GM23338 (cell line): ENCODE measurements around the gene PGP.

Experiments
- CREB1 ChIP-seq: fragments of 250-450 bp; sonication (Bioruptor Pico); IDR thresholded peaks from 2 replicates; pipeline ENCODE4 v1.5.0; 2020; ENCODE audit warnings: low read depth, mild to moderate bottlenecking, moderate library complexity
- CTCF ChIP-seq, 2 experiments: fragments of 200-600 bp in 1 of 2; sonication (generic) in 1 of 2; conservative IDR thresholded peaks; 2 replicates each; pipeline versions ENCODE4 v1.5.1 to v1.6.1; 2016 to 2017; ENCODE audit warnings: antibody characterized with exemption in 2 of 2, low read depth in 2 of 2, mild to moderate bottlenecking in 2 of 2, moderate library complexity in 1 of 2
- EZH2 ChIP-seq: fragments of 200-600 bp; sonication (generic); IDR thresholded peaks from one replicate; pipeline ENCODE4 v1.8.0; 2017; ENCODE audit warnings: antibody characterized with exemption, mild to moderate bottlenecking, low read depth; ENCODE audit not compliant: unreplicated experiment
- EZH2phosphoT487 ChIP-seq: fragments of 200-600 bp; sonication (generic); IDR thresholded peaks from one replicate; pipeline ENCODE4 v1.8.1; 2018; ENCODE audit warnings: antibody characterized with exemption; ENCODE audit not compliant: unreplicated experiment
- JUNB ChIP-seq: IDR thresholded peaks from one replicate; pipeline ENCODE4 v1.6.1; 2016; ENCODE audit warnings: antibody characterized with exemption; ENCODE audit not compliant: unreplicated experiment
- POLR2AphosphoS5 ChIP-seq: IDR thresholded peaks from 2 replicates; pipeline ENCODE4 v1.6.1; 2016; ENCODE audit warnings: antibody characterized with exemption, low read depth
- STAT1 ChIP-seq: IDR thresholded peaks from one replicate; pipeline ENCODE4 v1.6.1; 2016; ENCODE audit warnings: antibody characterized with exemption; ENCODE audit not compliant: unreplicated experiment
- ZNF114 ChIP-seq: fragments of 250-450 bp; sonication (Bioruptor Pico); IDR thresholded peaks from 2 replicates; pipeline ENCODE4 v1.5.0; 2020; ENCODE audit warnings: mild to moderate bottlenecking, moderate library complexity
- ZNF331 ChIP-seq: fragments of 250-450 bp; sonication (Bioruptor Pico); IDR thresholded peaks from 2 replicates; pipeline ENCODE4 v1.5.0; 2020; ENCODE audit warnings: low read depth, mild to moderate bottlenecking, moderate library complexity
- TF ChIP-seq, protein P1 (sequence below): IDR thresholded peaks from one replicate; pipeline ENCODE4 v1.6.1; 2018; ENCODE audit warnings: antibody characterized with exemption; ENCODE audit not compliant: unreplicated experiment
- TF ChIP-seq, protein P2 (sequence below): IDR thresholded peaks from 2 replicates; pipeline ENCODE4 v1.6.1; 2016; ENCODE audit warnings: antibody characterized with exemption

- TF ChIP-seq POLR2AphosphoS5 (no peak), CTCF (conservative IDR thresholded peaks at IDR 0.05; ENCODE audit: low read depth in 2 of 2) (peak; percentile 64 to 96), EZH2phosphoT487 (no peak), EZH2 (no peak), STAT1 (no peak), ZNF114 (CRISPR knock-in tag) (no peak), JUNB (no peak), CREB1 (0 out of 2 replicates have a peak, but pooled peaks have one; percentile 5), ZNF331 (no peak)
- TF ChIP-seq, protein P1, sequence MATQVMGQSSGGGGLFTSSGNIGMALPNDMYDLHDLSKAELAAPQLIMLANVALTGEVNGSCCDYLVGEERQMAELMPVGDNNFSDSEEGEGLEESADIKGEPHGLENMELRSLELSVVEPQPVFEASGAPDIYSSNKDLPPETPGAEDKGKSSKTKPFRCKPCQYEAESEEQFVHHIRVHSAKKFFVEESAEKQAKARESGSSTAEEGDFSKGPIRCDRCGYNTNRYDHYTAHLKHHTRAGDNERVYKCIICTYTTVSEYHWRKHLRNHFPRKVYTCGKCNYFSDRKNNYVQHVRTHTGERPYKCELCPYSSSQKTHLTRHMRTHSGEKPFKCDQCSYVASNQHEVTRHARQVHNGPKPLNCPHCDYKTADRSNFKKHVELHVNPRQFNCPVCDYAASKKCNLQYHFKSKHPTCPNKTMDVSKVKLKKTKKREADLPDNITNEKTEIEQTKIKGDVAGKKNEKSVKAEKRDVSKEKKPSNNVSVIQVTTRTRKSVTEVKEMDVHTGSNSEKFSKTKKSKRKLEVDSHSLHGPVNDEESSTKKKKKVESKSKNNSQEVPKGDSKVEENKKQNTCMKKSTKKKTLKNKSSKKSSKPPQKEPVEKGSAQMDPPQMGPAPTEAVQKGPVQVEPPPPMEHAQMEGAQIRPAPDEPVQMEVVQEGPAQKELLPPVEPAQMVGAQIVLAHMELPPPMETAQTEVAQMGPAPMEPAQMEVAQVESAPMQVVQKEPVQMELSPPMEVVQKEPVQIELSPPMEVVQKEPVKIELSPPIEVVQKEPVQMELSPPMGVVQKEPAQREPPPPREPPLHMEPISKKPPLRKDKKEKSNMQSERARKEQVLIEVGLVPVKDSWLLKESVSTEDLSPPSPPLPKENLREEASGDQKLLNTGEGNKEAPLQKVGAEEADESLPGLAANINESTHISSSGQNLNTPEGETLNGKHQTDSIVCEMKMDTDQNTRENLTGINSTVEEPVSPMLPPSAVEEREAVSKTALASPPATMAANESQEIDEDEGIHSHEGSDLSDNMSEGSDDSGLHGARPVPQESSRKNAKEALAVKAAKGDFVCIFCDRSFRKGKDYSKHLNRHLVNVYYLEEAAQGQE = no peak
- TF ChIP-seq, protein P2, sequence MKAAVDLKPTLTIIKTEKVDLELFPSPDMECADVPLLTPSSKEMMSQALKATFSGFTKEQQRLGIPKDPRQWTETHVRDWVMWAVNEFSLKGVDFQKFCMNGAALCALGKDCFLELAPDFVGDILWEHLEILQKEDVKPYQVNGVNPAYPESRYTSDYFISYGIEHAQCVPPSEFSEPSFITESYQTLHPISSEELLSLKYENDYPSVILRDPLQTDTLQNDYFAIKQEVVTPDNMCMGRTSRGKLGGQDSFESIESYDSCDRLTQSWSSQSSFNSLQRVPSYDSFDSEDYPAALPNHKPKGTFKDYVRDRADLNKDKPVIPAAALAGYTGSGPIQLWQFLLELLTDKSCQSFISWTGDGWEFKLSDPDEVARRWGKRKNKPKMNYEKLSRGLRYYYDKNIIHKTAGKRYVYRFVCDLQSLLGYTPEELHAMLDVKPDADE = no peak
Observed at GRCh38 chr16:2194852-2195321, 19.8 kb downstream of the PGP start.
